ENCODE results near the gene INSL4. TPM values are rescaled to one million over a fixed set of nuclear protein-coding genes. Genes with fewer than 3 reads are reported as not detected.

The INSL4 gene
- total and polyA plus RNA-seq, 9 donors: not detected

GRCh38 chr9:5205071-5205470, 26.1 kb upstream of the INSL4 start:
- Histone ChIP-seq H3K4me3 (no peak overlapping the region), H3K9me3 (peaks cover 0 to 4% of the 10 kb centered on the region in 2 donors), H3K36me3 (no peaks in the 10 kb centered on the region), H3K4me1 (ENCODE audit: insufficient read depth) (no peaks in the 10 kb centered on the region), H3K27me3 (no peaks in the 10 kb centered on the region), H3K27ac (no peak overlapping the region)
- TF ChIP-seq CTCF (IDR thresholded peaks at IDR 0.05) (no peak), POLR2A (IDR thresholded peaks at IDR 0.05) (no peak), EP300 (IDR thresholded peaks at IDR 0.05) (no peak)
- intact Hi-C loops (cut with DNase I): no loop called here
- no peak for DNase-seq

DNA sequence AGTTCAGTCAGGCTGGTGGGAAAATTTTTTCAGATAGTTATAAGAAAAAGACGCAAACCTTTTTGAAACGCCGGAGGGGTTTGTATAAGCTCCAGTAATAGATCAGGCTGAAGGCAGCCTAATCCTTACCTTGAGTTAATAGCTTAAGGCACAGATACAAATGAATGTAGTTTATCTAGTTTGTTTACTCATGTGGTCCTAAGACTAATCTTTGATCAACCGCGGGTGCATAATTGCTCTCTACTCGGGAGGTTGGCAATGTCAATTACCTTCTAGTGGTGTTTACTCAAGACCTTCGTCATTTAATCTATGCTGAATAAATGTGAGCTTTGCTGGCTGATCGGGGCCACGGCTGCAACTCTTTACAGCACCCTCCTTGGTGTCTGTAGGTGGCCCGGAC, 665 bp upstream of the INSL4 start:
- no peak for DNase-seq
- no peak for TF ChIP-seq EP300 (IDR thresholded peaks at IDR 0.05)
- TF ChIP-seq POLR2A (IDR thresholded peaks at IDR 0.05): no peak
- no peak for TF ChIP-seq CTCF (IDR thresholded peaks at IDR 0.05)
- WGBS, 3 donors: 83 to 85% (median 83%) methylated on average over 10 of the region's 10 CpGs
- no peaks in the 10 kb centered on the region for H3K9me3 ChIP-seq
- H3K27me3 ChIP-seq: no peaks in the 10 kb centered on the region
- no peaks in the 10 kb centered on the region for H3K4me1 ChIP-seq (ENCODE audit: insufficient read depth)
- no peaks in the 10 kb centered on the region for H3K36me3 ChIP-seq
- no peak overlapping the region for H3K27ac ChIP-seq
- no peak overlapping the region for H3K4me3 ChIP-seq
- intact Hi-C loops (cut with DNase I): no loop called here

GRCh38 chr9:5263351-5264218, 32.4 kb downstream of the INSL4 start:
- no peak overlapping the region for H3K27ac ChIP-seq
- WGBS, 3 donors: 47 to 52% (median 48%) methylated on average over 5 of the region's 5 CpGs

DNA sequence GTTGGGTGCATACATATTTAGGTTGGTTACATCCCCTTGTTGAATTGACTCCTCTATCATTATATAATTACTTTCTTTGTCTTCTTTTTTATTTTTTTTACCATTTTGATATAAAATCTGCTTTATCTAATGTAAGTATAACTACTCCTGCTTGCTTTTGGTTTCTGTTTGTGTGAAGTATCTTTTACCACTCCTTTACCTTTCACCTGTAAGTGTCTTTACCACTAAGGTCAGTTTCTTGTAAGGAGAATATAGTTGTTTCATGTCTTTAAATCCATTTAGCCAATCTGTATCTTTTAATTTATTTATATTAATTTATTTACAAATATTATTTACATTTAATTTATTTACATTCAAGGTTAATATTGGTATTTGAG, 33.0 kb downstream of the INSL4 start:
- no peaks in the 10 kb centered on the region for H3K36me3 ChIP-seq
- TF ChIP-seq POLR2A (IDR thresholded peaks at IDR 0.05) (no peak), EP300 (IDR thresholded peaks at IDR 0.05) (no peak), CTCF (IDR thresholded peaks at IDR 0.05) (no peak)
- no peaks in the 10 kb centered on the region for H3K27me3 ChIP-seq
- intact Hi-C loops (cut with DNase I): no loop called here
- no peak for DNase-seq
- H3K4me1 ChIP-seq (ENCODE audit: insufficient read depth): no peaks in the 10 kb centered on the region
- no peaks in the 10 kb centered on the region for H3K9me3 ChIP-seq
- H3K4me3 ChIP-seq: no peak overlapping the region
- no peak overlapping the region for H3K27ac ChIP-seq

More at GRCh38 chr9:5263351-5264218, 32.4 kb downstream of the INSL4 start:
- no peaks in the 10 kb centered on the region for H3K9me3 ChIP-seq
- TF ChIP-seq POLR2A (IDR thresholded peaks at IDR 0.05): no peak
- TF ChIP-seq EP300 (IDR thresholded peaks at IDR 0.05): no peak
- no peak for TF ChIP-seq CTCF (IDR thresholded peaks at IDR 0.05)
- no peaks in the 10 kb centered on the region for H3K4me1 ChIP-seq (ENCODE audit: insufficient read depth)
- DNase-seq: no peak
- H3K36me3 ChIP-seq: no peaks in the 10 kb centered on the region
- no peaks in the 10 kb centered on the region for H3K27me3 ChIP-seq
- no peak overlapping the region for H3K4me3 ChIP-seq
- intact Hi-C loops (cut with DNase I): no loop called here

Data from ovary (tissue), 9 donors.